ENCODE measurements around the gene SAPCD2.

GRCh38 chr9:137063311-137064026 lies 6.9 kb downstream of the SAPCD2 start:
- TF ChIP-seq TAF1 (IDR thresholded peaks at IDR 0.05; ENCODE audit: low read depth), result no peak
- TF ChIP-seq CTCF (IDR thresholded peaks at IDR 0.05; ENCODE audit: poor library complexity, severe bottlenecking), result no peak
- TF ChIP-seq POLR2AphosphoS5 (IDR thresholded peaks at IDR 0.05), result no peak
- TF ChIP-seq MXI1 (conservative IDR thresholded peaks at IDR 0.05; ENCODE audit: poor library complexity, severe bottlenecking), result no peak
- no peak for TF ChIP-seq EZH2 (IDR thresholded peaks at IDR 0.05; ENCODE audit: borderline replicate concordance, insufficient read depth, low read length, poor library complexity, severe bottlenecking)
- TF ChIP-seq REST (IDR thresholded peaks at IDR 0.05; ENCODE audit: borderline replicate concordance), result no peak
